Karpas-422 (cell line): ENCODE data around the gene IQGAP2. TPM values are rescaled to one million over a fixed set of nuclear protein-coding genes. Genes with fewer than 3 reads are reported as not detected.

Source experiments
- DNase-seq: peaks from one replicate; pipeline ENCODE4 v3.0.0-alpha.2; 2015
- H2AFZ ChIP-seq: fragments of 200-600 bp; sonication (generic); 2 replicates; pipeline ENCODE4 v1.6.1; 2014; ENCODE audit warnings: antibody characterized with exemption, low read length, mixed read lengths
- H3K27ac ChIP-seq: fragments of 200-600 bp; sonication (generic); 2 replicates; pipeline ENCODE4 v1.5.1; 2014; ENCODE audit warnings: mild to moderate bottlenecking, low read length, moderate library complexity
- H3K27me3 ChIP-seq: fragments of 200-600 bp; sonication (generic); 2 replicates; pipeline ENCODE4 v1.6.1; 2014; ENCODE audit warnings: low read length, mixed read lengths
- H3K36me3 ChIP-seq: fragments of 200-600 bp; sonication (generic); 2 replicates; pipeline ENCODE4 v1.6.1; 2014; ENCODE audit warnings: low read length, mixed read lengths; ENCODE audit not compliant: insufficient read depth
- H3K4me1 ChIP-seq: fragments of 200-600 bp; sonication (generic); 2 replicates; pipeline ENCODE4 v1.6.1; 2014; ENCODE audit warnings: mild to moderate bottlenecking, low read length, mixed read lengths
- H3K4me2 ChIP-seq: fragments of 200-600 bp; sonication (generic); 2 replicates; pipeline ENCODE4 v1.6.1; 2014; ENCODE audit warnings: low read length, low read depth, mild to moderate bottlenecking; ENCODE audit not compliant: poor library complexity, severe bottlenecking
- H3K4me3 ChIP-seq: fragments of 200-600 bp; sonication (generic); 2 replicates; pipeline ENCODE4 v1.5.1; 2014; ENCODE audit warnings: mild to moderate bottlenecking, antibody characterized with exemption, low read length, mixed read lengths
- H3K79me2 ChIP-seq: fragments of 200-600 bp; sonication (generic); 2 replicates; pipeline ENCODE4 v1.6.1; 2014; ENCODE audit warnings: mild to moderate bottlenecking, low read length, mixed read lengths
- H3K9ac ChIP-seq: fragments of 200-600 bp; sonication (generic); 2 replicates; pipeline ENCODE4 v1.6.0; 2014; ENCODE audit warnings: low read length
- H3K9me2 ChIP-seq: fragments of 200-600 bp; sonication (generic), shearing (Covaris generic); replicated peaks from 2 replicates; pipeline ENCODE4 v1.6.0; 2014; ENCODE audit warnings: mild to moderate bottlenecking, low read length, moderate library complexity; ENCODE audit not compliant: insufficient read depth
- H3K9me3 ChIP-seq: fragments of 300-700, 200-600 bp; sonication (generic); 2 replicates; pipeline ENCODE4 v1.6.1; 2014; ENCODE audit warnings: low read length, mixed read lengths
- H4K20me1 ChIP-seq: fragments of 200-600 bp; sonication (generic); 2 replicates; pipeline ENCODE4 v1.6.1; 2014; ENCODE audit warnings: mild to moderate bottlenecking, antibody characterized with exemption, low read length, low read depth; ENCODE audit not compliant: insufficient read depth
- total RNA-seq: library from RNA; depleted of rRNA; stranded (reverse); fragments of >200 nt; shearing (Covaris generic); gene quantifications from 2 replicates; pipeline ENCODE4 v1.2.3, GENCODE V29; 2014; ENCODE audit warnings: low replicate concordance

IQGAP2 gene
- total RNA-seq, 1 experiment from 2014 or later: not detected

DNA sequence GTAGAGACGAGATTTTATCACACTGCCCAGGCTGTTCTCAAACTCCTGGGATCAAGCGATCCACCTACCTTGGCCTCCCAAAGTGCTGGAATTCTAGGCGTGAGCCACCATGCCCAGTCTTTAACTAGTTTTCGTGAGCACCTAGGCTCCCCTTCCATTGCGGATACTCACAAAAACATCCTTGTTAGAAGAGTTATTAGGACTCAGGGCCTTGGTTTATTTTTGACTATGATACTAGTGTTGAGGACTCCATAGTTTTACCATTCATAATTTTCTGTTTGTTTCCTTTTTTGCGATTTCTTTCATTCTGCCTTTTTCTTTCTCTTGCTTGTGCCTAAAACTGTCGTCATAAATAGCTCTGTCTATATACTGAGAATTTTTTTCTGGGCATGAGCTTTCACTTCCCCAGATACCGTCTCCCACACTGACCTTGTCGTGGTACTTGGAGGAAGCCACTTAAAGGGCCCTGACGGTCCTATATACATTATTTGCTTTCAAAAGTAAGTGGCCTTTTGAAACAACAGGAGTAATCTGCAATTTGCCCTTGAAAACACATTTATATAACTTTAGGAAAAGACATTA is 318.0 kb downstream of the IQGAP2 start:
- Histone ChIP-seq H3K9ac (no peak overlapping the region), H3K9me3 (no peaks in the 10 kb centered on the region), H4K20me1 (no peaks in the 10 kb centered on the region), H3K27me3 (no peaks in the 10 kb centered on the region), H3K9me2 (no peaks in the 10 kb centered on the region), H3K4me3 (no peak overlapping the region), H2AFZ (no peak overlapping the region), H3K4me2 (no peak overlapping the region), H3K4me1 (no peaks in the 10 kb centered on the region), H3K36me3 (no peaks in the 10 kb centered on the region), H3K79me2 (no peaks in the 10 kb centered on the region), H3K27ac (no peak overlapping the region)
- no peak for DNase-seq

DNA sequence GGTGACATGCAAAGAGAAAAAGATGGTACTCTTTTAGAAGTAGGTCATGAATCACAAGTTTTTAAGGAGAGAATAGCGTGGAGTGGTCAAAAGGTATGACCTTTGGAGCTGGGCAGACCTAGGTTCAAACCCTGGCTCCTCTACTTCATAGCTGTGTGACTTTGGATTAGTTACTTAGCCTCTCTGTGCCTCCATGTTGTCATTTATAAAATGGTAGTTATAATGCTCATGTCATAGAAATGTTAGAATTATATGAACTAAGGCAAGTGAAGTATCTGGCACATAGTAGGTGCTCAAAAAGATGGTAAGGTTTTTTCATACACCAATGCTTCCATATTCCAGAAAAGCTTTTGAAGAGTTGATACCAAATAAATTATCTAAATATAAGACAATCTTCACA is 320.2 kb downstream of the IQGAP2 start:
- Histone ChIP-seq H3K9me3 (no peaks in the 10 kb centered on the region), H3K4me2 (no peak overlapping the region), H3K79me2 (no peaks in the 10 kb centered on the region), H3K27ac (no peak overlapping the region), H3K4me3 (no peak overlapping the region), H4K20me1 (no peaks in the 10 kb centered on the region), H3K4me1 (no peaks in the 10 kb centered on the region), H3K27me3 (no peaks in the 10 kb centered on the region), H3K36me3 (no peaks in the 10 kb centered on the region), H3K9ac (no peak overlapping the region), H3K9me2 (no peaks in the 10 kb centered on the region), H2AFZ (no peak overlapping the region)
- DNase-seq: no peak

DNA sequence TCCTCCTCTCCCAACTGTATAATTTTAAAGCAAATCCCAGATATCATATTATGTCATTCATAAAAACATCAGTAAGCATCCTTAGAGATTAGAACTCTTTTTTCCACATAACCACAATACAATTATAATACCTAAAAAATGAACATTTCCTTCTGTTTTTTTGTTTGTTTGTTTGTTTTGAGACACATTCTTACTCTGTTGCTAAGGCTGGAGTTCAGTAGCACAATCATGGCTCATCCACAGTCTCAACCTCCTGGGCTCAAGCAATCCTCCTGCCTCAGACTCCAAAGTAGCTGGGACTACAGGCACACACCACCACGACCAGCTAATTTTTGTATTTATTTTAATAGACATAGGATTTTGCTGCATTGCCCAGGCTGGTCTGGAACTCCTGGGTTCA is 320.8 kb downstream of the IQGAP2 start:
- H3K9ac ChIP-seq: no peak overlapping the region
- no peak overlapping the region for H2AFZ ChIP-seq
- no peak overlapping the region for H3K4me3 ChIP-seq
- no peaks in the 10 kb centered on the region for H3K9me3 ChIP-seq
- no peaks in the 10 kb centered on the region for H3K36me3 ChIP-seq
- no peak overlapping the region for H3K27ac ChIP-seq
- H3K4me2 ChIP-seq: no peak overlapping the region
- DNase-seq: no peak
- no peaks in the 10 kb centered on the region for H3K79me2 ChIP-seq
- H3K4me1 ChIP-seq: no peaks in the 10 kb centered on the region
- no peaks in the 10 kb centered on the region for H4K20me1 ChIP-seq
- H3K9me2 ChIP-seq: no peaks in the 10 kb centered on the region
- H3K27me3 ChIP-seq: no peaks in the 10 kb centered on the region

DNA sequence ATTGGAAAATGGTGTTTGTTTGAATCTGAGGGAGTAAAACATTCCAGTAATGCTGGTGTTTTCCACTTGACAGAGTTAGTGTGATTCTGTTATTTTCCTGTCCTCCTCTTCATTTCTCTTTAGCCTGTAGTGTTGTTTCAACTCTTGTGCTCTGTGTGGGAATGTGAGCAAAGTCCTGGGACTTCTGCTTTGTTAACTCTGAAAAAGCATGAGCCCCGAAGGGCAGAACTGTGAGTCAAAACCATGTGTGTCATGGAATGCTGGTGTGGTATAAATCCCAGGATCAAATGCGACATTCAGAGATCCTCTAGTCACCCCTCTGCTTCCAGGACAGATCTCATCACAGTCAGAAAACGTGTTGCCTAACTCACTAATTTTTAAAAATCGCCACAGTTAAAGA is 321.8 kb downstream of the IQGAP2 start:
- no peak overlapping the region for H3K4me3 ChIP-seq
- H2AFZ ChIP-seq: no peak overlapping the region
- no peaks in the 10 kb centered on the region for H3K36me3 ChIP-seq
- H3K9me3 ChIP-seq: no peaks in the 10 kb centered on the region
- H3K4me2 ChIP-seq: no peak overlapping the region
- H3K9me2 ChIP-seq: no peaks in the 10 kb centered on the region
- no peak overlapping the region for H3K9ac ChIP-seq
- H3K4me1 ChIP-seq: no peaks in the 10 kb centered on the region
- no peaks in the 10 kb centered on the region for H4K20me1 ChIP-seq
- DNase-seq: no peak
- H3K27ac ChIP-seq: no peak overlapping the region
- H3K79me2 ChIP-seq: no peaks in the 10 kb centered on the region
- no peaks in the 10 kb centered on the region for H3K27me3 ChIP-seq

DNA sequence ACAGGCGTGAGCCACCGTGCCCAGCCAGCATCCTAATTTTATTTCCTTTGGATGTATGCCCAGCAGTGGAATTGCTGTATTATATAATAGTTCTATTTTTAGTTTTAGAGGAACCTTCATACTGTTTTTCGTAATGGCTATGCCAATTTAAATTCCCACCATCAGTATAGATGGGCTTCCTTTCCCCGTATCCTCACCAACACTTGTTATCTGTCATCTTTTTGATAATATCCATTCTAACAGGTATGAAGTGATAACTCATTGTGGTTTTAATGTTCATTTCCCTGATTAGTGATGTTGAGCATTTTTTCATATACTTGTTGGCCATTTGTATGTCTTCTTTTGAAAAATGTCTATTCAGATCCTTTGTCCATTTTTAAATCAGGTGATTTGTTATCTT is 325.9 kb downstream of the IQGAP2 start:
- Histone ChIP-seq H3K4me2 (no peak overlapping the region), H3K9ac (no peak overlapping the region), H3K79me2 (no peaks in the 10 kb centered on the region), H4K20me1 (no peaks in the 10 kb centered on the region), H3K4me1 (no peaks in the 10 kb centered on the region), H3K4me3 (no peak overlapping the region), H3K9me3 (no peaks in the 10 kb centered on the region), H3K9me2 (no peaks in the 10 kb centered on the region), H2AFZ (no peak overlapping the region), H3K27me3 (0 out of 2 replicates have a peak, but pooled peaks cover 3% of the 10 kb centered on the region), H3K27ac (no peak overlapping the region), H3K36me3 (no peaks in the 10 kb centered on the region)
- DNase-seq: no peak

DNA sequence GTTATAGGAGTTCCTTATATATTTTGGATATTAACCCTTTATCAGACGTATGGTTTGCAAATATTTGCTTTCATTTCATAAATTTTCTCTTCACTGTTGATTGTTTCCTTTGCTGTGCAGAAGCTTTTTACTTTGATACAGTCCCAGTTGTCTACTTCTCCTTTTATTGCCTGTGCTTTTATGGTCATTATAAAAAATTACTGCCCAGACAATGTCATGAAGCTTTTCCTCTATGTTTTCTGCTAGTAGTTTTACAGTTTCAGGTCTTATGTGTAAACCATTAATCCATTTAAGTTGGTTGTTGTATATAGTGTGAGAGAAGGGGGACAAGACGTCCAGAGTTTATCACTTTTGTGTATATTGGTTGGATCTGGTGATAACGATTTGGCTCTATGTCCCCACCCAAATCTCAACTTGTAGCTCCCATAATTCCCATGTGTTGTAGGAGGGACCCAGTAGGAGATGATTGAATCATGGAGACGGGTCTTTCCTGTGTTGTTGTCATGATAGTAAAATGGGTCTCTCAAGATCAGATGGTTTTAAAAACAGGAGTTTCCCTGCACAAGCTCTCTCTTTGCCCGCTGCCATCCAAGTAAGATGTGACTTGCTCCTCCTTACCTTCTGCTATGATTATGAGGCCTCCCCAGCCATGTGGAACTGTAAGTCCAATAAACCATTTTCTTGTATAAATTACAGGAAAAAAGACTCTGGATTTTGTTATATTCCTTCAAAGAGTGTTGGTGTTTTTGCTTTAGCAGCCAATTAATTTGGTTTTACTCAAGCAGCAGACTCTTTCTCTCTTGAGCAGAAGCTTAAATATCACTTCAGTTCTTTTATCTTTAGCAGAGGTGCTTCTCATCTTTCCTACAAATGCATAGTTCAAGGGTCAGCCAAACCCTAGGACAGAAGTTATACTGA is 326.5 kb downstream of the IQGAP2 start:
- Histone ChIP-seq H3K9ac (no peak overlapping the region), H2AFZ (no peak overlapping the region), H3K79me2 (no peaks in the 10 kb centered on the region), H3K4me3 (no peak overlapping the region), H3K4me2 (no peak overlapping the region), H3K36me3 (no peaks in the 10 kb centered on the region), H3K27me3 (0 out of 2 replicates have a peak, but pooled peaks cover 3% of the 10 kb centered on the region), H3K4me1 (no peaks in the 10 kb centered on the region), H3K9me2 (no peaks in the 10 kb centered on the region), H3K9me3 (no peaks in the 10 kb centered on the region), H4K20me1 (no peaks in the 10 kb centered on the region), H3K27ac (no peak overlapping the region)
- no peak for DNase-seq

DNA sequence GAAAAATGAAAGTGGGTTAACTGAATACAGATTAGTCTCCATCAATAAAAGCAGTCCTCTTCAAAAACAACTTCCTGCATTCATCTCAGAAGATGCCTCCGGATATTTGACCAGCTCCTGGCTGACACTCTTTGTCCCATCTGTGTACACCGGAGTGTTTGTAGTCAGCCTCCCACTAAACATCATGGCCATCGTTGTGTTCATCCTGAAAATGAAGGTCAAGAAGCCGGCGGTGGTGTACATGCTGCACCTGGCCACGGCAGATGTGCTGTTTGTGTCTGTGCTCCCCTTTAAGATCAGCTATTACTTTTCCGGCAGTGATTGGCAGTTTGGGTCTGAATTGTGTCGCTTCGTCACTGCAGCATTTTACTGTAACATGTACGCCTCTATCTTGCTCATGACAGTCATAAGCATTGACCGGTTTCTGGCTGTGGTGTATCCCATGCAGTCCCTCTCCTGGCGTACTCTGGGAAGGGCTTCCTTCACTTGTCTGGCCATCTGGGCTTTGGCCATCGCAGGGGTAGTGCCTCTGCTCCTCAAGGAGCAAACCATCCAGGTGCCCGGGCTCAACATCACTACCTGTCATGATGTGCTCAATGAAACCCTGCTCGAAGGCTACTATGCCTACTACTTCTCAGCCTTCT is 329.4 kb downstream of the IQGAP2 start:
- Histone ChIP-seq H3K27ac (no peak overlapping the region), H3K27me3 (0 out of 2 replicates have a peak, but pooled peaks cover 3% of the 10 kb centered on the region), H4K20me1 (no peaks in the 10 kb centered on the region), H3K9me3 (no peaks in the 10 kb centered on the region), H3K79me2 (no peaks in the 10 kb centered on the region), H3K4me3 (no peak overlapping the region), H3K9me2 (no peaks in the 10 kb centered on the region), H3K9ac (no peak overlapping the region), H3K4me2 (no peak overlapping the region), H3K36me3 (no peaks in the 10 kb centered on the region), H3K4me1 (no peaks in the 10 kb centered on the region), H2AFZ (no peak overlapping the region)
- DNase-seq: no peak

DNA sequence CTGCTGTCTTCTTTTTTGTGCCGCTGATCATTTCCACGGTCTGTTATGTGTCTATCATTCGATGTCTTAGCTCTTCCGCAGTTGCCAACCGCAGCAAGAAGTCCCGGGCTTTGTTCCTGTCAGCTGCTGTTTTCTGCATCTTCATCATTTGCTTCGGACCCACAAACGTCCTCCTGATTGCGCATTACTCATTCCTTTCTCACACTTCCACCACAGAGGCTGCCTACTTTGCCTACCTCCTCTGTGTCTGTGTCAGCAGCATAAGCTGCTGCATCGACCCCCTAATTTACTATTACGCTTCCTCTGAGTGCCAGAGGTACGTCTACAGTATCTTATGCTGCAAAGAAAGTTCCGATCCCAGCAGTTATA is 329.9 kb downstream of the IQGAP2 start:
- Histone ChIP-seq H2AFZ (no peak overlapping the region), H3K27ac (no peak overlapping the region), H4K20me1 (no peaks in the 10 kb centered on the region), H3K9me3 (no peaks in the 10 kb centered on the region), H3K27me3 (0 out of 2 replicates have a peak, but pooled peaks cover 3% of the 10 kb centered on the region), H3K4me1 (no peaks in the 10 kb centered on the region), H3K9me2 (no peaks in the 10 kb centered on the region), H3K4me3 (no peak overlapping the region), H3K4me2 (no peak overlapping the region), H3K9ac (no peak overlapping the region), H3K36me3 (no peaks in the 10 kb centered on the region), H3K79me2 (no peaks in the 10 kb centered on the region)
- no peak for DNase-seq
